Transverse colon (tissue), 4 donors: Measurements from ENCODE around the gene BICRA. TPM values are rescaled to one million over a fixed set of nuclear protein-coding genes. Genes with fewer than 3 reads are reported as not detected.

Source experiments
- DNase-seq: peaks from one replicate; pipeline ENCODE4 v3.0.0-alpha.2; 2019
- H3K27ac ChIP-seq, 4 donors: fragments of 200-600 bp; sonication (generic); 2 replicates each; pipeline ENCODE4 v1.5.1; 2016 to 2018; ENCODE audit warnings: inconsistent platforms in 4 of 4
- H3K27me3 ChIP-seq: fragments of 200-600 bp; sonication (generic); 2 replicates; pipeline ENCODE4 v1.5.1; 2017; ENCODE audit warnings: inconsistent platforms
- H3K36me3 ChIP-seq, 4 donors: fragments of 200-600 bp; sonication (generic); 2 replicates each; pipeline ENCODE4 v1.5.1; 2017 to 2019; ENCODE audit warnings: inconsistent platforms in 4 of 4
- H3K4me1 ChIP-seq, 4 donors: fragments of 200-600 bp; sonication (generic); 2 replicates each; pipeline ENCODE4 v1.5.1; 2017 to 2020; ENCODE audit warnings: inconsistent platforms in 4 of 4
- H3K4me3 ChIP-seq, 4 donors: fragments of 200-600 bp; sonication (generic); 1 replicate in 1 of 4; 2 replicates in 3 of 4; pipeline versions ENCODE4 v1.5.1 to v1.6.1; 2017 to 2019; ENCODE audit warnings: inconsistent platforms in 4 of 4
- H3K9me3 ChIP-seq, 2 donors: fragments of 200-600 bp; sonication (generic); 2 replicates each; pipeline ENCODE4 v1.5.1; 2017 to 2019; ENCODE audit warnings: inconsistent platforms in 2 of 2
- CTCF ChIP-seq, 5 experiments: fragments of 200-600 bp in 3 of 5; fragments of 450-650 bp in 2 of 5; sonication (generic) in 3 of 5; IDR thresholded peaks; 1 replicate in 2 of 5; 2 replicates in 3 of 5; pipeline ENCODE4 v1.5.1; 2016 to 2017; ENCODE audit warnings: antibody characterized with exemption in 5 of 5, inconsistent platforms in 3 of 5, mild to moderate bottlenecking in 2 of 5, moderate library complexity in 1 of 5
- EP300 ChIP-seq: sonication (generic); formaldehyde crosslinking; IDR thresholded peaks from one replicate; pipeline ENCODE4 v1.6.1; 2017; ENCODE audit warnings: antibody characterized with exemption, low read depth
- POLR2A ChIP-seq: fragments of 450-650 bp; IDR thresholded peaks from one replicate; pipeline ENCODE4 v1.6.1; 2016; ENCODE audit warnings: antibody characterized with exemption, mild to moderate bottlenecking, moderate library complexity
- POLR2AphosphoS5 ChIP-seq, 3 donors: sonication (generic); formaldehyde crosslinking; IDR thresholded peaks; one replicate each; pipeline ENCODE4 v1.6.1; 2016; ENCODE audit warnings: antibody characterized with exemption in 3 of 3
- WGBS, 2 donors: methylation state at CpG; one replicate each; pipeline ENCODE4 v1.1.5; 2018; ENCODE audit warnings: low coverage in 1 of 2; 5-methylcytosine and 5-hydroxymethylcytosine counted together
- in situ Hi-C, 4 donors: fragments of 200-750 bp; cut with MboI; loops; one replicate each; pipeline versions ENCODE4 v1.15.0 to v1.15.1; 2017; ENCODE audit warnings: low sequenced_read_pairs in 3 of 4, low pct_ligation_motif_present in 1 of 4, low pct_unique_long_range_greater_than_20kb in 1 of 4
- intact Hi-C: fragments of 100-400 bp; cut with DNase I; formaldehyde crosslinking; loops from one replicate; pipeline ENCODE4 v1.15.1; 2023; ENCODE audit warnings: low total_unique reads
- total RNA-seq, 4 donors: library from RNA; depleted of rRNA; stranded (reverse); fragments of >200 nt; gene quantifications; one replicate each; pipeline ENCODE4 v1.1.0, GENCODE V29; 2016

Gene BICRA
- total RNA-seq, 4 donors from 2014 or later = 11.6 to 30.3 (median 13.2) TPM

- Histone ChIP-seq H3K36me3 (peaks cover 0 to 17% (median 7%) of the 10 kb centered on the region in 4 donors), H3K9me3 (no peaks in the 10 kb centered on the region), H3K4me1 (no peaks in the 10 kb centered on the region), H3K4me3 (no peak overlapping the region), H3K27ac (no peak overlapping the region), H3K27me3 (no peaks in the 10 kb centered on the region)
- WGBS, 2 donors = 87 to 89% methylated on average over 4 to 6 of the region's 6 CpGs
- DNase-seq = no peak
- in situ Hi-C loops = no loop called here
- intact Hi-C loops = no loop called here
- TF ChIP-seq EP300 (no peak), POLR2AphosphoS5 (IDR thresholded peaks at IDR 0.05) (no peak), CTCF (IDR thresholded peaks at IDR 0.05) (no peak), POLR2A (no peak)
These were observed 72.5 kb downstream of the BICRA start for GRCh38 chr19:47681388-47681787.

- no peaks in the 10 kb centered on the region for H3K9me3 ChIP-seq
- H3K4me1 ChIP-seq = no peaks in the 10 kb centered on the region
- H3K27me3 ChIP-seq = no peaks in the 10 kb centered on the region
- TF ChIP-seq CTCF (IDR thresholded peaks at IDR 0.05) (no peak), EP300 (no peak), POLR2AphosphoS5 (IDR thresholded peaks at IDR 0.05) (no peak), POLR2A (no peak)
- in situ Hi-C loops = no loop called here
- H3K4me3 ChIP-seq = no peak overlapping the region
- peaks cover 0 to 17% (median 7%) of the 10 kb centered on the region in 4 donors for H3K36me3 ChIP-seq
- intact Hi-C loops = no loop called here
- no peak overlapping the region for H3K27ac ChIP-seq
- 99% methylated on average over 12 of the region's 23 CpGs; no CpG with 5 or more reads in 1 of the 2 donors for WGBS, 2 donors
- DNase-seq = no peak
These were observed 73.0 kb downstream of the BICRA start for GRCh38 chr19:47681936-47682335.

GRCh38 chr19:47682939-47683338 lies 74.0 kb downstream of the BICRA start:
- H3K36me3 ChIP-seq = peaks cover 0 to 17% (median 7%) of the 10 kb centered on the region in 4 donors
- TF ChIP-seq POLR2AphosphoS5 (IDR thresholded peaks at IDR 0.05) (no peak), EP300 (no peak), CTCF (IDR thresholded peaks at IDR 0.05) (no peak), POLR2A (no peak)
- intact Hi-C loops (no loop called here), in situ Hi-C loops (no loop called here)
- no peaks in the 10 kb centered on the region for H3K9me3 ChIP-seq
- H3K4me3 ChIP-seq = no peak overlapping the region
- H3K4me1 ChIP-seq = no peaks in the 10 kb centered on the region
- H3K27me3 ChIP-seq = no peaks in the 10 kb centered on the region
- 72 to 82% methylated on average over 4 to 6 of the region's 6 CpGs for WGBS, 2 donors
- no peak for DNase-seq
- H3K27ac ChIP-seq = no peak overlapping the region

- H3K27me3 ChIP-seq = no peaks in the 10 kb centered on the region
- no peak for DNase-seq
- in situ Hi-C loops (no loop called here), intact Hi-C loops (no loop called here)
- TF ChIP-seq POLR2AphosphoS5 (IDR thresholded peaks at IDR 0.05) (no peak), POLR2A (no peak), CTCF (IDR thresholded peaks at IDR 0.05) (no peak), EP300 (no peak)
- no peaks in the 10 kb centered on the region for H3K4me1 ChIP-seq
- no peaks in the 10 kb centered on the region for H3K9me3 ChIP-seq
- H3K36me3 ChIP-seq = peaks cover 0 to 4% (median 0%) of the 10 kb centered on the region in 4 donors
- no peak overlapping the region for H3K4me3 ChIP-seq
- 89 to 94% methylated on average over 5 to 7 of the region's 7 CpGs for WGBS, 2 donors
- no peak overlapping the region for H3K27ac ChIP-seq
These were observed 77.9 kb downstream of the BICRA start for GRCh38 chr19:47686679-47687450.
